ENCODE data around the gene MAVS. TPM values are rescaled to one million over a fixed set of nuclear protein-coding genes. Genes with fewer than 3 reads are reported as not detected.

Gene MAVS
- total and polyA plus RNA-seq, 2 donors (not counting 3 experiments of a cell fraction or from before 2014, with no cell fraction given) = 18.8 to 40.7 TPM

DNA sequence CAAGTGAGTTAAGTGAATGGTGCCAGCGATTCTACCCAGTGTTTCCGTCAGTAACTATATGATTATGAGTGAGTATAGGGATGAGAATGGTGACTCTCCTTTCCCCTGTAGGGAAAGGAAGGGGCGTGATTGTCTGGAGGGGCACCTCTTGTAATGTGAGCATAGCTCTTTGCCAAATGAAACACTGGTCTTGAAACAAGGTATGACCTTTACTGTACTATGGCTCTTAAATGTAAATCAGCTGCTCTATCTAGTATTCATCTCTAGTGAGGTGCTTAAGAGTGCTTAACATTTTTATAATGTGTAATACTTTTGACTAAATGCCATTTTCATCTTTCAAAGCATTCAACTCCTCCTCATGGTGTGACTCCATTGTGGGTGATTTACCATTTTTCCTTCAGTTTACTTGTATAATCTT is 53.6 kb downstream of the MAVS start:
- no peak overlapping the region for H3K9ac ChIP-seq (replicated peaks; ENCODE audit: extremely low read depth, insufficient read depth, low read length)
- peaks cover 0 to 3% of the 10 kb centered on the region in 2 experiments for H3K36me3 ChIP-seq (ENCODE audit: control insufficient read depth in 2 of 2, extremely low read depth in 1 of 2, insufficient read depth in 2 of 2, low read length in 2 of 2)
- TF ChIP-seq, protein P1, sequence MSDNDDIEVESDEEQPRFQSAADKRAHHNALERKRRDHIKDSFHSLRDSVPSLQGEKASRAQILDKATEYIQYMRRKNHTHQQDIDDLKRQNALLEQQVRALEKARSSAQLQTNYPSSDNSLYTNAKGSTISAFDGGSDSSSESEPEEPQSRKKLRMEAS (IDR thresholded peaks at IDR 0.05; ENCODE audit: insufficient read depth, insufficient read length) = no peak
- no peak for TF ChIP-seq POLR2A (IDR thresholded peaks at IDR 0.05; ENCODE audit: low read depth, low read length)
- TF ChIP-seq EZH2 (IDR thresholded peaks at IDR 0.05; ENCODE audit: borderline replicate concordance, low read depth, low read length, severe bottlenecking) = no peak
- no peak for TF ChIP-seq GATA2 (IDR thresholded peaks at IDR 0.05; ENCODE audit: insufficient read depth, insufficient read length, low read depth, low read length)
- TF ChIP-seq POLR2AphosphoS5 (IDR thresholded peaks at IDR 0.05; ENCODE audit: insufficient read depth, low read depth, low read length) = no peak
- no peak for TF ChIP-seq FOS (IDR thresholded peaks at IDR 0.05; ENCODE audit: borderline replicate concordance, insufficient read depth, low read length)
- peak overlapping the region; percentile 17 for H3K4me2 ChIP-seq (ENCODE audit: insufficient read depth, low read length)
- no peak overlapping the region for H3K4me3 ChIP-seq (replicated peaks in 1 of 3; ENCODE audit: insufficient read depth in 1 of 3, low read depth in 1 of 3, low read length in 3 of 3)
- FAIRE-seq = peak; percentile 24
- peaks cover 29% of the 10 kb centered on the region for H4K20me1 ChIP-seq (replicated peaks; ENCODE audit: control insufficient read depth, extremely low read depth, insufficient read depth, low read length)
- BruUV-seq (replicated peaks) = no TSS peak
- ChIA-PET POLR2A (interaction anchor here (0.6 kb wide), 1 partner anchor 10 kb away, joined by 7 read pairs; no protein-coding TSS in a partner anchor), CTCF (interaction anchor here (0.8 to 1.8 kb wide), 2 partner anchors 27 to 189 kb away, joined by 3 to 5 read pairs; no protein-coding TSS in a partner anchor)
- intact Hi-C loops (cut with micrococcal nuclease) (no loop called here), dilution Hi-C loops (cut with MboI; ENCODE audit: extremely low pct_ligation_motif_present, low sequenced_read_pairs) (no loop called here)
- no peaks in the 10 kb centered on the region for H3K27me3 ChIP-seq (ENCODE audit: control insufficient read depth in 2 of 2, insufficient read depth in 2 of 2, low read length in 2 of 2)
- peaks cover 99% of the 10 kb centered on the region for H3K79me2 ChIP-seq (ENCODE audit: control insufficient read depth, insufficient read depth, low read length)
- peak; percentile 67 for DNase-seq (ENCODE audit: low read depth, low spot score)
- peaks cover 37% of the 10 kb centered on the region for H3K4me1 ChIP-seq (ENCODE audit: control insufficient read depth, extremely low read depth, insufficient read depth, low read length)
- H3K27ac ChIP-seq (ENCODE audit: insufficient read depth, low read depth, low read length) = peak overlapping the region; percentile 32
- H2AFZ ChIP-seq (ENCODE audit: low read depth, low read length) = no peak overlapping the region
- peaks cover 2% of the 10 kb centered on the region for H3K9me1 ChIP-seq (replicated peaks; ENCODE audit: control insufficient read depth, extremely low read depth, insufficient read depth, low read length)
- H3K9me3 ChIP-seq (replicated peaks; ENCODE audit: control insufficient read depth, insufficient read depth, low read length) = no peaks in the 10 kb centered on the region

DNA sequence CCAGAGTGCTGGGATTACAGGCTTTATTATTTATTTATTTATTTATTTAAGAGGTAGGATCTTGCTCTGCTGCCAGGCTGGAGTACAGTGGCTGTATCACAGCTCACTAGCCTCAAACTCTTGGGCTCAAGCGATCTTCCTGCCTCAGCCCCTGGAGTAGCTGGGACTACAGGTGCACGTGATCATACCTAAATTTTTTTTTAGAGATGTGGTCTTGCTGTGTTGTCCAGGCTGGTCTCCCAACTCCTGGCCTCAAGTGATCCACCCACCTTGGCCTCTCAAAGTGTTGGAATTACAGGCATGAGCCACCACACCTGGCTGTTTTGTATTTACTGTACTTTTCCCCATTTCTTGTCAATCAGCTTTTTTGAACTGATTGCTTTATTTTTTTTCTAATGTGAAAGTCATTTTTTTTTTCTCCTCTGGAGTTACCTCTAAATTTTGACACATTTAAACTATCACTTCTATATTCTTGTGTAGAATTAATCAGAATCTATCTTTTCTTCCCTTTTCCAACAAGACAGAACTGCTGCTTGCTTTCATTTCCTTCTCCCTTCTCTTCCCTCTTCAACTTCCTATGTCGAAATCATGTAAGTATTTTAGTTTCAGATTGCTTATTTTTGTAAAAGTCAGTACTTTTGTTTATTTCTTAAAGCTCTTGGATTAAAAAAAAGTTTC is 54.5 kb downstream of the MAVS start:
- Histone ChIP-seq H3K79me2 (ENCODE audit: control insufficient read depth, insufficient read depth, low read length) (peaks cover 99% of the 10 kb centered on the region), H3K27me3 (ENCODE audit: control insufficient read depth in 2 of 2, insufficient read depth in 2 of 2, low read length in 2 of 2) (no peaks in the 10 kb centered on the region), H2AFZ (ENCODE audit: low read depth, low read length) (no peak overlapping the region), H3K4me1 (ENCODE audit: control insufficient read depth, extremely low read depth, insufficient read depth, low read length) (peaks cover 29% of the 10 kb centered on the region), H3K9ac (replicated peaks; ENCODE audit: extremely low read depth, insufficient read depth, low read length) (no peak overlapping the region), H3K9me3 (replicated peaks; ENCODE audit: control insufficient read depth, insufficient read depth, low read length) (no peaks in the 10 kb centered on the region), H3K4me3 (replicated peaks in 1 of 3; ENCODE audit: insufficient read depth in 1 of 3, low read depth in 1 of 3, low read length in 3 of 3) (no peak overlapping the region), H3K36me3 (ENCODE audit: control insufficient read depth in 2 of 2, extremely low read depth in 1 of 2, insufficient read depth in 2 of 2, low read length in 2 of 2) (peaks cover 0 to 3% of the 10 kb centered on the region in 2 experiments), H3K9me1 (replicated peaks; ENCODE audit: control insufficient read depth, extremely low read depth, insufficient read depth, low read length) (peaks cover 2% of the 10 kb centered on the region), H4K20me1 (replicated peaks; ENCODE audit: control insufficient read depth, extremely low read depth, insufficient read depth, low read length) (peaks cover 26% of the 10 kb centered on the region), H3K4me2 (ENCODE audit: insufficient read depth, low read length) (no peak overlapping the region), H3K27ac (ENCODE audit: insufficient read depth, low read depth, low read length) (no peak overlapping the region)
- no peak for FAIRE-seq
- dilution Hi-C loops (cut with MboI; ENCODE audit: extremely low pct_ligation_motif_present, low sequenced_read_pairs) (no loop called here), intact Hi-C loops (cut with micrococcal nuclease) (no loop called here)
- no peak for DNase-seq (ENCODE audit: low read depth, low spot score)
- CTCF ChIA-PET = interaction anchor here (0.8 to 1.8 kb wide), 5 partner anchors 9 to 190 kb away, joined by 3 to 5 read pairs (median 3); no protein-coding TSS in a partner anchor
- TF ChIP-seq FOS (IDR thresholded peaks at IDR 0.05; ENCODE audit: borderline replicate concordance, insufficient read depth, low read length) = no peak
- TF ChIP-seq POLR2A (IDR thresholded peaks at IDR 0.05; ENCODE audit: low read depth, low read length) = no peak
- TF ChIP-seq, protein P2, sequence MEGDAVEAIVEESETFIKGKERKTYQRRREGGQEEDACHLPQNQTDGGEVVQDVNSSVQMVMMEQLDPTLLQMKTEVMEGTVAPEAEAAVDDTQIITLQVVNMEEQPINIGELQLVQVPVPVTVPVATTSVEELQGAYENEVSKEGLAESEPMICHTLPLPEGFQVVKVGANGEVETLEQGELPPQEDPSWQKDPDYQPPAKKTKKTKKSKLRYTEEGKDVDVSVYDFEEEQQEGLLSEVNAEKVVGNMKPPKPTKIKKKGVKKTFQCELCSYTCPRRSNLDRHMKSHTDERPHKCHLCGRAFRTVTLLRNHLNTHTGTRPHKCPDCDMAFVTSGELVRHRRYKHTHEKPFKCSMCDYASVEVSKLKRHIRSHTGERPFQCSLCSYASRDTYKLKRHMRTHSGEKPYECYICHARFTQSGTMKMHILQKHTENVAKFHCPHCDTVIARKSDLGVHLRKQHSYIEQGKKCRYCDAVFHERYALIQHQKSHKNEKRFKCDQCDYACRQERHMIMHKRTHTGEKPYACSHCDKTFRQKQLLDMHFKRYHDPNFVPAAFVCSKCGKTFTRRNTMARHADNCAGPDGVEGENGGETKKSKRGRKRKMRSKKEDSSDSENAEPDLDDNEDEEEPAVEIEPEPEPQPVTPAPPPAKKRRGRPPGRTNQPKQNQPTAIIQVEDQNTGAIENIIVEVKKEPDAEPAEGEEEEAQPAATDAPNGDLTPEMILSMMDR (IDR thresholded peaks at IDR 0.05; ENCODE audit: extremely low read depth in 1 of 2, insufficient read depth in 1 of 2, low read depth in 1 of 2, low read length in 2 of 2) = no peak
- no peak for TF ChIP-seq EZH2 (IDR thresholded peaks at IDR 0.05; ENCODE audit: borderline replicate concordance, low read depth, low read length, severe bottlenecking)
- no peak for TF ChIP-seq JUN (IDR thresholded peaks at IDR 0.05; ENCODE audit: borderline replicate concordance, insufficient read depth, insufficient read length, low read depth)
- TF ChIP-seq POLR2AphosphoS5 (IDR thresholded peaks at IDR 0.05; ENCODE audit: insufficient read depth, low read depth, low read length) = no peak
- TF ChIP-seq GATA2 (IDR thresholded peaks at IDR 0.05; ENCODE audit: insufficient read depth, insufficient read length, low read depth, low read length) = no peak
- TF ChIP-seq, protein P1 (IDR thresholded peaks at IDR 0.05; ENCODE audit: insufficient read depth, insufficient read length) = no peak
- no peak for TF ChIP-seq MYC (IDR thresholded peaks at IDR 0.05; ENCODE audit: low read depth, low read length)
- POLR2A ChIA-PET = interaction anchor here (0.5 kb wide), 1 partner anchor 89 kb away, joined by 5 read pairs; no protein-coding TSS in a partner anchor
- BruUV-seq (replicated peaks) = no TSS peak
